Thyroid gland (tissue), 4 donors: ENCODE results near the gene PISD. TPM values are rescaled to one million over a fixed set of nuclear protein-coding genes. Genes with fewer than 3 reads are reported as not detected.

Experiments used
- DNase-seq, 2 donors: peaks; one replicate each; pipeline ENCODE4 v3.0.0-alpha.2; 2019
- H3K27ac ChIP-seq, 3 donors: fragments of 200-600 bp; sonication (generic); 1 replicate in 2 of 3; 2 replicates in 1 of 3; pipeline ENCODE4 v1.5.1; 2016 to 2019; ENCODE audit warnings: mild to moderate bottlenecking in 1 of 3, moderate library complexity in 1 of 3
- H3K27me3 ChIP-seq: fragments of 200-600 bp; sonication (generic); one replicate; pipeline ENCODE4 v1.5.1; 2019
- H3K36me3 ChIP-seq, 2 donors: fragments of 200-600 bp; sonication (generic); one replicate each; pipeline ENCODE4 v1.5.1; 2016 to 2019
- H3K4me1 ChIP-seq, 2 donors: fragments of 200-600 bp; sonication (generic); one replicate each; pipeline ENCODE4 v1.5.1; 2017 to 2019
- H3K4me3 ChIP-seq, 3 donors: fragments of 200-600 bp; sonication (generic); replicated peaks in 1 of 3; 1 replicate in 2 of 3; 2 replicates in 1 of 3; pipeline ENCODE4 v1.5.1; 2016; ENCODE audit warnings: mild to moderate bottlenecking in 1 of 3
- H3K9me3 ChIP-seq: fragments of 200-600 bp; sonication (generic); one replicate; pipeline ENCODE4 v1.5.1; 2017
- CTCF ChIP-seq, 6 experiments: fragments of 200-600 bp in 3 of 6; fragments of 450-650 bp in 3 of 6; sonication (generic) in 3 of 6; IDR thresholded peaks; one replicate each; pipeline ENCODE4 v1.5.1; 2016 to 2019; ENCODE audit warnings: antibody characterized with exemption in 6 of 6, mild to moderate bottlenecking in 2 of 6, inconsistent platforms in 1 of 6, moderate library complexity in 1 of 6
- POLR2A ChIP-seq, 2 donors: fragments of 450-650 bp; IDR thresholded peaks; one replicate each; pipeline ENCODE4 v1.6.1; 2017; ENCODE audit warnings: antibody characterized with exemption in 2 of 2, mild to moderate bottlenecking in 2 of 2, moderate library complexity in 1 of 2
- WGBS, 2 donors: methylation state at CpG; one replicate each; pipeline ENCODE4 v1.1.5; 2017; 5-methylcytosine and 5-hydroxymethylcytosine counted together
- intact Hi-C: fragments of 100-400 bp; cut with DNase I; formaldehyde crosslinking; loops from one replicate; pipeline ENCODE4 v1.15.1; 2023
- total RNA-seq, 4 donors: library from RNA; depleted of rRNA; stranded (reverse); fragments of >200 nt; gene quantifications; one replicate each; pipeline ENCODE4 v1.2.3, GENCODE V29; 2016

The PISD gene
- total RNA-seq, 4 donors from 2014 or later: 34.5 to 59.0 (median 42.5) TPM

- intact Hi-C loops: loop anchor here (10.0 kb wide), 1 partner anchor 141 kb away; the partner anchor contains the start of gene SFI1
- H3K4me3 ChIP-seq: no peak overlapping the region
- 95% methylated on average over 13 of the region's 13 CpGs for WGBS, 2 donors
- no peaks in the 10 kb centered on the region for H3K27me3 ChIP-seq
- no peak for TF ChIP-seq POLR2A (IDR thresholded peaks at IDR 0.05)
- no peak for TF ChIP-seq CTCF (IDR thresholded peaks at IDR 0.05)
- H3K27ac ChIP-seq: peak overlapping the region; percentile 3 to 26 (median 22)
- H3K4me1 ChIP-seq: peaks cover 35 to 47% of the 10 kb centered on the region in 2 donors
- no peaks in the 10 kb centered on the region for H3K36me3 ChIP-seq
- no peaks in the 10 kb centered on the region for H3K9me3 ChIP-seq
- DNase-seq: peak; percentile 55 to 62
Measured at GRCh38 chr22:31635638-31636306, 26.2 kb downstream of the PISD start.

GRCh38 chr22:31631436-31631835 is 30.6 kb downstream of the PISD start:
- intact Hi-C loops: loop anchor here (5.0 to 10.0 kb wide), 2 partner anchors 69 to 137 kb away; partner anchors contain the start of gene SFI1

GRCh38 chr22:31630331-31631329 is 31.4 kb downstream of the PISD start:
- Histone ChIP-seq H3K4me1 (peaks cover 39 to 51% of the 10 kb centered on the region in 2 donors), H3K36me3 (no peaks in the 10 kb centered on the region), H3K4me3 (peak overlapping the region; percentile 59 to 88 (median 82)), H3K27ac (peak overlapping the region; percentile 59 to 93 (median 90)), H3K27me3 (no peaks in the 10 kb centered on the region), H3K9me3 (no peaks in the 10 kb centered on the region)
- peak; percentile 82 to 89 for DNase-seq
- no peak for TF ChIP-seq CTCF (IDR thresholded peaks at IDR 0.05)
- peak in 1 of 2 donors; percentile 46 for TF ChIP-seq POLR2A (IDR thresholded peaks at IDR 0.05)
- WGBS, 2 donors: 0 to 1% methylated on average over 11 to 42 of the region's 65 CpGs
- intact Hi-C loops: loop anchor here (5.0 to 10.0 kb wide), 2 partner anchors 68 to 136 kb away; partner anchors contain the start of gene SFI1

More at GRCh38 chr22:31631436-31631835, 30.6 kb downstream of the PISD start:
- Histone ChIP-seq H3K4me3 (no peak overlapping the region), H3K4me1 (peaks cover 31 to 43% of the 10 kb centered on the region in 2 donors), H3K36me3 (no peaks in the 10 kb centered on the region), H3K27ac (peak overlapping the region in 2 of 3 donors; percentile 90 to 93), H3K27me3 (no peaks in the 10 kb centered on the region), H3K9me3 (no peaks in the 10 kb centered on the region)
- DNase-seq: no peak
- TF ChIP-seq CTCF (IDR thresholded peaks at IDR 0.05): no peak
- TF ChIP-seq POLR2A (IDR thresholded peaks at IDR 0.05): no peak
- WGBS, 2 donors: 67 to 79% methylated on average over 6 to 9 of the region's 9 CpGs

GRCh38 chr22:31629741-31630184 is 32.3 kb downstream of the PISD start:
- WGBS, 2 donors: 23 to 61% methylated on average over 5 to 9 of the region's 14 CpGs
- Histone ChIP-seq H3K9me3 (no peaks in the 10 kb centered on the region), H3K27me3 (no peaks in the 10 kb centered on the region), H3K4me1 (peaks cover 42 to 56% of the 10 kb centered on the region in 2 donors), H3K4me3 (peak overlapping the region in 2 of 3 donors; percentile 82 to 88), H3K27ac (peak overlapping the region; percentile 1 to 93 (median 90)), H3K36me3 (no peaks in the 10 kb centered on the region)
- no peak for TF ChIP-seq CTCF (IDR thresholded peaks at IDR 0.05)
- no peak for TF ChIP-seq POLR2A (IDR thresholded peaks at IDR 0.05)
- intact Hi-C loops: loop anchor here (5.0 to 10.0 kb wide), 3 partner anchors 67 to 185 kb away; partner anchors contain the start of gene SFI1
- DNase-seq: no peak
